NK-92 (cell line): Measurements from ENCODE around the gene KLC1.

Experiments used
- DNase-seq: peaks from one replicate; lab custom pipeline; 2025; ENCODE audit not compliant: unreplicated experiment; lab: John Stamatoyannopoulos, UW

KLC1 gene

DNA sequence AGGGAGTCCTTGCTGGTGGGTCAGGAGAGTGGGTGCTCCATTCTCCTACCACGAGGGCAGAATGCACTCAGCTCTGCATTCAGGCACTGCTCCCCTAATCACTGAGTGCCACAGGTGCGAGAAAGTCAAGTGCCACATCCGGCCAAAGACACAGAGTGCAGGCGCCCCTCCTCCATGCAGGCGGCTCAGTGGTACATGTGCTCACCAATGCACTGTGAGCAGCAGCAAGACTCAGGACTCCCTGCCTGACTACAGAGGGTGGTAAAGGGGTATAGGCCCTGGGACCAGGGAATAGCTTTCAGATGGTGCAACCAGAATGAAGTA is 119.5 kb downstream of the KLC1 start:
- peak; percentile 23 for DNase-seq

DNA sequence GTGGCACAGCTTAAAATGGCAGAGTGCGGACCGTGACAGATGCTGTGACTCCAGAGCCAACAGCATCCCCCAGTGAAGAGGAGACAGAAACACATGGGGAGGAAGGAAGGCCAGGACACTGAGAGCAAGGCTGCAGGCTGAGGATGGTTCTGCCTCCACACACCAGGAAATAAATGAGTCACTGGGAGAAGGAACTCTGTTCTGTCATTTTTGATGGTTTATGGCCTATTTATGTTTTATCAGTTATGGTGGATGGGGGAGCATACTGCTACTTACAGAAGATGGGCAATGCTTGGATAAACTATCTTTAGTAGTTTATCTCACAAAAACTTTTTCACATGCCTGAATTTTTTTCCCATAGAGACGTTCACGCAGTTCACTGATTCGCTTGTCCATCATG is 120.4 kb downstream of the KLC1 start:
- no peak for DNase-seq

DNA sequence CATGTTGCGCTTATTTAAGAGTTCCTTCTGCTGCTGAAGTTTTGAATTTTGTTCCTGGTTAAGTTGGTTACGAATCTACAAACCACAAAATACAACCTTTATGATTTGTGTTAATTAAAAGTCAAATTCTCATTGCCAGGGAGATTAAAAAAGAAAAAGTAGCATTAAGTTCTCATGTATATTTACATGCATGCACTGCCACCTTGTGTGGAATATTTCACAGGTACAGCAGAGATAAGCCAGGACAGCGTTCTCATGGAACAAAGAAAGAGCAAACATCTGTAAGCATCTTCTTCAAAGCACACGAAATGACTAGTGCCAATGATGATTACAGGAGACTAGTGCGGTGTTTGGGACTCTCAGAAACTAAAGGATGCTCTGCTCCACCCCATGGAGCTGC is 120.8 kb downstream of the KLC1 start:
- DNase-seq, result no peak
